HG02884 (cell line): ENCODE results near the gene MAML3.

ENCODE experiments used
- ATAC-seq: cut with Tn5 transposase; IDR thresholded peaks from one replicate; pipeline ENCODE4 v1.9.1; 2021; ENCODE audit warnings: mild to moderate bottlenecking, moderate library complexity; ENCODE audit not compliant: unreplicated experiment

MAML3 gene

DNA sequence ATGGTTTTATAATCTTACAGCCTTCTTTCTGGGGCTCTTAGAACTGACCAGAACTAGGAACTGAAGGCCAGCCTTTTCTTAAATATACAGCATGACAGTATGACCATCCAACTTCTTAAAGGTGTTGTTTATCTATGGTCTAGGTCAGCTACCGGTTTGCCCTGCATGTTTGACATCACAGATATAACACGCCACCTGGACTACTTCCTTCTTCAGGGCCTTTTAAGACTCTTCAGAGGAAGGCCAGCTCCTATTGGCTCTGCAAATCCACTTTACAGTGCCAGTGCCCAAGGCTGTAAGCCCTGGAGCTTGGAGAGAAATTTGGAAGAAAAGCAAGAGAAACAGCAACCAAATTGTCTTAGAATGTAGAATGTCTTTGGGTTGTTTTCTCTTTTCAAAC, 302.9 kb downstream of the MAML3 start:
- ATAC-seq, result no peak

DNA sequence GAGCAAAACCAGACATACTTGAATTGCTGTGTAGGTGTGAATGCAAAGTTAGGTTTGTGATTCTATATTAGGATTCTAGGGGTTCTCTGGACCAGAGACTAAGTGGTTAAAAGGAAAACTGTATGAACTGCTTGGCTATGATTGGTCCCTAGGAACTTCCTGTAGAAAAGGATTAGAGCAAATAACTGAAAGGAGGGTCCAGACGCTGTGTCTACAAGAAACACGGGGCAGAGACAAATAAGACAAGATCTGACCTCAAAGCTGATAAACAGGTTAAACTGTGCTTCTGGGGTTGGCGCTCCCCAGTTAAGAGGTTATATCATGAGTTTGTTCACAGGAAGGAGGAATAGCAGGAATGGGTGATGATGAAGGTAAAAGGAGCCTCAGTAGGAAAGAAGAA, 304.8 kb downstream of the MAML3 start:
- no peak for ATAC-seq

DNA sequence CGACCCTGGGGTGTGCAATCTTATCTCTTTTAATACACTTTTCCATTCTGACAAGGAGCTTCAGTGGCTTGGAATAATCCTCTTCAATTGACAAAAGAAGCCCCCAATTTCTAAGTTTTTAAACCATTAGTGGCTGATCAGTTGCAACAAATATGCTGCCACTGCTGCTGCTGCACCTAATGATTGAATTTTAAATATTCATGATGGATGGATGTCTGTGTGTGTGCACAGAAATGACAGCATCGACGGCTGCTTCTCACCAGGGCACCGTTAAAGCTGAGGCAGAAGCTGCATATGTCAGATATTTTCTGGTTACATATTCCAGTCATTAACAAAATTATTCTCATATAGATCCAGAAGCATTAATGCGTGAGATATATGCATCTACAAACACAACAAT, 306.0 kb downstream of the MAML3 start:
- no peak for ATAC-seq

DNA sequence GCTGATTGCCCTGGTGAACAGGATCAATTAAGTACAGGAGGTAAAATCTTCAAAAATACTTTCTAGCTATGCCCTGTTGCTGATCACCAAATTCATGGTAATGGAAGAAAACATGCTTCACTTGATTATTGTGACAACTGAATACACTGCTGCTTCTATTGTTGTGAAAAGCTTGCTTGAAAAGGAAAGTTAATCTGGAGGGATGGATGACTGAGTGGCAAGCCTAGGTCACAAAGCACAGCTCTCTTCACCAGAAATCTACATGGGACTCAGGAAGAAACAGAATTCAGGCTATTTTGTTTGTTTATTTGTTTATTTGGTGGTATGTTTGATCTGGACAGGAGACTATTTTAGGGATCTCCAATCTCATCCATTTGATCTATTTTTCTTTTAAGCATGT, 306.4 kb downstream of the MAML3 start:
- no peak for ATAC-seq

DNA sequence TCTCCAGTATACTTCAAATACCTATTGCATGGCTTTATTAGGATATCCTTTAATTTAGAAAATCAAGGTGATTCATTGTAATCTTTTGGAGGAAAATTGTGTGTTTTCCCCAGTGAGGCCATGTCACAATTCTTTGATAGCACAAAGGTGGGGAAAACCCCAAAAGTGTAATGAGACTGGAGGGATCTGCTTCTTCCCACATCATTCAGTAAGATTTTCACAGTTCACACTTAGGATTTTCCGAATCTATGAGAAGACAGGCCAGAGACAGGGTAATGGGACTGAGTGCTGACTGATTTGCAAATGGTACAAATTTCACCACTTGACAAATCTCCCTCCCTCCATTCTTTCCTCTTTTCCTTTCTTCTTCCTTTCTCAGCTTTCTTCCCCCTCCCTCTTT, 307.2 kb downstream of the MAML3 start:
- no peak for ATAC-seq

DNA sequence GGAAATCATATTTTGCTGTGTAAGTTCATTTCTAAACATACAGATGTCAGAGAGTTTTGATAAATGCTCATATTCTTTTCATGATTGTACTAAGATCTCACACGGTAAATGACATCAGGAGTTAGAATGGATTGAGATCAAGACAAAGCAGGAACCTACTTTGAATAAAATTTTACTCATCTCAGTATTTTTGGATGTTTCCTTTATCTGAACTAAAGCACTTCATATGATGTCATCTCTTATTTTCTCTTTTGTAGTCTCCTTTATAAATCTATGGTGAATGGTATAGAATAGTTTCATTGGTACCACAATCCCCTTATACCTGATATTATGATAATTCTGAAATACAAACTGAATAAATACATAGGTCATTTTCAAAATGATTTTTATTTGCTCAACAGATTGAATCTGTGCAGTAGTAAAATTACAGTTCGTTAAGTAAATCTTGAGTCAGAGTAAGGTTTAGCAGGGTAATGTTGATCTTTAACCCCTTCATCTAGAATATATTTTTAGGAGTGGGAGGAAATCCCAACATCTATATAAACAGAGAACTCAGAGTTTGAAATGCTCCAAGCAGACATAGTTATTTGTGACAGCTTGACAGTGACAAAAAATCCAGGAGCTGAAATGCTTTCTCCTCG, 308.4 kb downstream of the MAML3 start:
- no peak for ATAC-seq

DNA sequence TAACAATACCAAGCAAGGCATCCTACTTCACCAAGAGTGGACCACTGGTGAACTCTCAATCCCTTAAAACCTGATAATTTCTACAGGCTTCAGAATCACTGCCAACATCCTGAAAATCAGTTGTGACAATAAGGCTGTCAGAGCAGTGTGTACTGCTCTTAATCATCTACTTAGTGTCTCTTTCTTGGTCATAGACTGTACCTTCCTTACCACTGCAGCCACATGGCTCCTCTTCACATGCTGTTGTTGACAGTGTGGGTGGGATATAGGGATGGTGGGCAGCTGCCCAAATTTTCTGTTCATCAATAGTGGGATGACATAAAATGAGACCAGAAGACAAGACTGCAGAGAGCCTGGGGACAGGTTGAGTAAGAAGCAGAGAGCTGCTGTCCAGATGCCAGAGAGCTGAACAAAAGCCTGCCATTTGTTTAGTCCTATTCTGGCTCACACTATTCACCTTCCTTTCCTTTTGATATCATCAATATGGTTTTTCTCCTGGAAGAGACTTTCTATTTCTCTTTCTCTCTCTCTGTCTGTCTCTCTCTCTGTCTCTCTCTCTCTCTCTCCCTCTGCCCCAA, 309.4 kb downstream of the MAML3 start:
- ATAC-seq, result no peak

DNA sequence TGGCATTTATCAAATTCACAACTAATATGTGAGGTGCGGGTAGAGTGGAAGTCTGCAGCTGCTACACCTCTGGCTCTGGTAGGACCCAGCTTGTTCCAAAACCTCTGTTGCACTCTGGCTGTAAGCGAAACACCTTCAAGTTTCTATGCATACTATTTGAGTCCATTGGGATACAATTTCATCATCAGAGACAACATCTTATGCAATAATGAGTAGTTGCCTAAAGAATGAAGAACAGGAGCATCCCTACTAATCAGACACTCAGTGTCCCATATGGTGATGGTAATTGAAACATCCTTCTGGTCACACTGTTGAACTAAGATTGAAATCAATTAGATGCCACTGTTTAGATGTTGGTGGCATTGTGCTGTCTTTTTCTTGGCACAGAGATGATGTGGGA, 309.9 kb downstream of the MAML3 start:
- no peak for ATAC-seq

DNA sequence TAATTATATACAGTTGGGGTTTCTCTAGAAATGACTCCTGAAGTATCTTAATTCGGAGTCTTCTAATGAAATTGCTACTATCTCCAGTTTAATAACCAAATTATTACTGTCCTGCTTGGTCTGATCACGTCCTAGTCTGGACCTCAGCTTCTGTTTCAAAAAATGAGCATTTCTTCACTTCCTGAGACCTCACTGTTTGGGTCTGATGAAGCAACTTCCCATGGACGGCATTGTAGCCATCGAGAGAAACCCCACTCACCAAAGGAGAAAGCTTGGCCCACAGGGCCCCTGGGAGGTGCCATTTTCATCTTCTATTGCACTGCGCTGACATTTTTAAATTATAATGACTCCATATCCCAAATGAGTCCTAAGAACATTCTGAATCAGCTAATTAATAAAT, 310.3 kb downstream of the MAML3 start:
- ATAC-seq, result no peak

DNA sequence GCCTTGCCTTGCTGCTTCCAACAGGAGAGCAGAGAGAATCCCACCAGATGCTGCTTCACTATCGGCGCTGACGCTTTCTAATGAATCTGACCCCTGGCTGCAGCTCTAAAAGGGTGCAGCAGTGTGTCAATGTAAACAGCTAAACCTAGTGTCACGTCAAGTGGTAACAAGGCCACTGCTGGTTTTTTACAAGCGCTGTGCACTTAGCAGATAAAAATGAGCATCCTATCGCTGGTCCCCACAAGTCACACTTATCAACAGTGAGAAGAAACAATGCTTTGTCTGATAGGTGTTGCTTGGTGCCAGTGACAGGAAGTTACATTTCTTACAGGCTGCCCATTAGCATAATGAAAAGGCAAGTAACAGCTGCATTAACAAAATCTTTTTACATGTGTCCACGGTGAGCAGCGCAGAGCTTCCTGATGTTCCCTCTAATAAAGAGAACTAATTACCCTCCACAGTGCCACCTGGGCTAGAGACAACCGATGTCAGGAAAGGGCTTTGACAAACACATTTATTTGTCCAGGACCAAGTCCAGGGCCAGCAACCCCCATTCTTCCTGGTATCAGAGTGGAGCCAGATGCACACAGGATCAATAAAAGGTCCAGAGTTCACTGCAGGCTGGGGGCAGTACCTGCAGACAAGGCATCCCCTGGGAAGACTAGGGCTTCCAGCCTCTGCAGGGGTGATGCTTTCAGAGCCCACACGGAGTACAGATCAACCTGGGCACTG, 312.4 kb downstream of the MAML3 start:
- no peak for ATAC-seq

DNA sequence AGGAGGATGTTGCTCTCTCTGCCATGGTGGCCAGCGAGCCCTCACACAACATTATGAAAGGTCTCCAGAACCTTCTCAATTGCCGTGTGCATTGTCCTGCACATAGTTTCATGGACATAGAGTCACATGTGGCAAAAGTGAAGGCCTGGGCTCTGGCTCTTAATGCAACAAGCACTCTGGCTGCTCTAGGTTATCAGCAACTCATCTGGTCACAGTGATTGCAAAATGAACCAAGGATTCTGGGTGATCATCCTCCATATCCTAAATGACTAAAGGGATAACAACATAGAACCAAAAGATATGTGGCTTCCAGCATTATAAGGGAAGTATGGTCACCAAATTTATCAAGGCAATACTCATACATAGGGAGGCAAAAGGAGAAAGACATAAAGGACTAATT, 313.2 kb downstream of the MAML3 start:
- ATAC-seq, result no peak

DNA sequence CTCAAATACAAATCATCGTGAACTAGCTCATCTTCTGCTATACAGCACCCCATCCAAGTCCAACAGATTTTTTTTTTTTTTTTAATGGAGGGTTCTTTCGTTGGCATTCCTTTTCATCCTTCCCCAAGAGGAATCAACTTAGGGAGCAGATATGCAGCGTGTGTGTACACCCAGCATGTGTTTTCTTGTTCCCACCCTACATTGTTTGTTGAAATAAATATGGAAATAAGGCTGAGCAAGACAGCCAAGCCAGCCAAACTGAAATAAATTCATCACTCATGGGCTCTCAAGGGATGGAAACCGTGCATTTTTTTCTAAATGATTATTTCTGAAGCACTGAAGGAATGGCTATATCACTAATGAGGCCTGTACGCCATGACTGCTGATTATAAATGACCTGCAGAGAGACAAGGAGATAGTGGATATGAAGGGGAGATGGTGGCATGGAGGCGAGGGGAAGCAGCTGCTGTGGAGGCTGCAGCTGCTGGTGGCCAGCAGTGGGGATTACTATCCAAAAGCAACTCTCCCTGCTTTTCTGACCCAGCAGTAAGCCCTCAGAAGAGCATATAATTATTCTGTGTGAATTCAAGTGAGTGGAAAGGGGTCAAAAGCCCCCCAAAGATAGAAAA, 314.5 kb downstream of the MAML3 start:
- no peak for ATAC-seq

DNA sequence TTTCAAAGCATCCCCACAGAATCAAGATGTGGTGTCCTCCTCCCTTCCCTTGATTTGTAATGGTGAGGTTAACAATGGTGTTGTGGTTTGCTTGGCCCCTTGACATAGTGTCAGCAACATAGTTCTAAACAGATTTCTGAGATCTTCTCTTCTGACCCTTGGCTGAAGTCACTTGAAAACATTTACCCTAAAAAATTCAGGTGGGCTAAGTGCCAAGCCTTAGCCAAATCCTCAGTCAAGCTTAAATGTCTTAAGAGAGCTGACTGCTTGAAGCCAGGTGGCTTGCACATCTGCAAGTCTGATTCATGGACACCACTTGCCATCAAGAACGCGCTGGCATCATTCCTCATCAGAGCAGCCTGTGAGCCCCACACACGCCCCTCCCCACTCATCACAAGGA, 315.2 kb downstream of the MAML3 start:
- ATAC-seq, result no peak

DNA sequence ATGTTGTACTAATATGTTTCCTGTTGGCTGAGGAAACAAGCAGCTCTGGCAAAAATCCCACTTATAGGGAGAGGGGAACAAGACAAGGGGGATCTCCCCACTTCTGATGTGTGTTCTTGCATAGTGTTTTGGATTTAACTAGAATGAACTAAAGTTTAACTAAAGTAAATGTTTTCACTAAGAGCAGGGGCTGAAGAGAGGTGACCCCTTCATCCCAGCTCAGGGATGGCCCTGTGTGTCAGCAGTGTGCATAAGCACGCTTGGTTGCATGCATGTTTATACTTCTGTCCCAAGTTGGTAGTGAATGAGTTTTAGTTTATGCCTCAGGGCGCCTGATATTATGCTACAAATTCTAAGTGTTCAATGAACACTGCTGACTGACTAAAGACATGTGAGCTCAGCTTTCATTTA, 319.0 kb downstream of the MAML3 start:
- ATAC-seq, result no peak

DNA sequence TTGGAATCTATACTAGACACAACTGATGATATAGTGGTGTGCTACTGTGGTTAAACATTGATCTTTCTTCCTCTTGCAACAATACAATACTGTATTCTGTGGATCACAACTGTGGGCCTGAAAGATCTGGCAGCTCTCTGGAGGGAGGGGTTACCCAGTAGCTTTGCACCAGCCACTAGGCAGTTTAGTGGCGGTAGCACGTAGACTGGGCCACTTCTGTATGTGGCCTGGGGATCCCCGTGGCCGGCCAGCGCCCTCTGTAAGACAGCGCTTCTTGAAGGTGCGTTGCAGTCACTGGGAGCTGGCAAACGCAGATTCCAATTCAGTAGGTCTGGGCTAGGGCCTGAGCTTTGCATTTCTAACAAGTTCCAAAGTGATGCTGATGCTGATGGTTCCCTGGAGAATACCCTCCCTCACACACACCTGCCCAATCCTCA, 319.7 kb downstream of the MAML3 start:
- ATAC-seq, result no peak

DNA sequence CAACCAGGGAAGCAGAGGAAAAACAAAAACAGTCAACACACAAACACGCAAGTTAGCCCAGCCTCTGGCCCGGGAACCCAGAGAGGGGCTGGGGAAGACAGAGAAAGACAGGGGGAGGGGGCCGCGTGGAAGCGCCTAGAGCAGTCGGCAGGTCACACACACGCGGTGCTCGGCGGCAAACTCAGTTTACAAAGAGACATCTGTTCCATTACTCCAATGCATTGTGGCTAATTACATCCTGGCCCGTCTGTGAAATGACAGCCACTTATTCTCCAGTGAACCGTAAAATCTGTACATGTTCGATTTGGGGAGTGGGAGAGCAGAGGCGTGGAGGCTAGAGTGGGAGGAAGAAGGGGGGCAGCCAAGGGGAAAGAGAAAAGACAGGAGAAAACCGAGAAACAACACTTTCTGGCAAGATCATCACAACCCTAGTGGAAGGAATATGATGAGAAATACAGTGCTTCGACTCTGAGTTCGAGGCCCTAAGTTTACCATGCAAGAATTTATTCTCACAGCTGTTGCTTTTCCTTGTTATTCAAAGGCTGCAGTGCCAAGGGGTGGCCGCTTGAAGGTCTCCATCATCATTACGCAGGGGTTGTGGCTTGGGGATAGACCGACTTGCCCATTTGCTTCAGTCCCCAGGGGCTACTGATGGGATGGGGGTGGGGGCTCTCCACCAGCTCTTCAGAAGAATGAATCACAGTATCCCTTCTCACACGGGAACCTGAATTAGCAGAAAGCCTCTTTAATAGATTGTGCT, 320.7 kb downstream of the MAML3 start:
- no peak for ATAC-seq

DNA sequence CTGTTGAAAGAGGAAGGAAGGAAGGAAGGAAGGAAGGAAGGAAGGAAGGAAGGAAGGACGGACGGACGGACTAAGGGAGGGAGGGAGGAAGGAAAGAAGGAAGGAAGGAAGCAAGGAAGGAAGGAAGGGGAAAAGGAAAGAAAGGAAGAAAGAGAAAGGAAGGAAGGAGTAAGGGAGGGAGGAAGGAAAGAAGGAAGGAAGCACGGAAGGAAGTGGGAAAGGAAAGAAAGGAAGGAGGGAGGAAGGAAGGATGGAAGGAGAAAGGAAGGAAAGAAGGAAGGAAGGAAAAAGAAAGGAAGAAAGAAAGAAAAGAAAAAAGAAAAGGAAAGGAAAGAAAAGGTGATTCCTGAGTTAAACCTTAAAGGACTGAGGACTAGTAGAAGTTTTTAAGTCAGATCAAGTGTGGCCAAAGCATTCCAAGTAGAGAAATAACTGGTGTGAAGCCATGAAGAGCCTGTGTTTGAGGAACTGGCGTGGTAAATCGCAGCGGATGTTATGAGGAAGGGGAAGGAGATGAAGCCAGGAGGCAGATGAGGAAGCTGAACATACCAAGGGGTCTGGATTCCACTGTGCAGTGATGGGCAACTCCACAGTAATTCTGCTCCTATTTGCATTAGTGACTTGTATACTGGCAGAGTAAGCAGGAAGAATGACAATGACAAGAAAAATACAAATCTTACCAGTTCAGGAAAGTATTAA, 324.9 kb downstream of the MAML3 start:
- ATAC-seq, result no peak

DNA sequence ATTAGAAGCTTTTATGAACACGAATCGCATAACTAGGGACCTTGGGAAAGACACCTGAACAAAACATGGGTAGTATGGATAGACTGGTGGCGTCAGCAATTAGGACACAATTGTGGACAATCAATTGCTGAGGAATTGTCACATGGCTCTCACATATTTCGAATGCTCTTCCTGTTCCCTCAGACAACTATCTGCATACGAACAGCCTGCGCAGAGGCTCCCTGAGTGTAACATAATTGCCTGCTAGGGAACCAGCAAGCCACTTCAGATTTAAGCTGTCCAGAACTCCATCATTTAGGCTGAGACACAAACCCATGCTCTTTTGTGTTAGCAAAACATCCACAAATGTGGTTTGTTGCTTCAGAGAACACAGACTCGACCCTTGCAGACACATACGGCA, 327.6 kb downstream of the MAML3 start:
- ATAC-seq, result no peak

DNA sequence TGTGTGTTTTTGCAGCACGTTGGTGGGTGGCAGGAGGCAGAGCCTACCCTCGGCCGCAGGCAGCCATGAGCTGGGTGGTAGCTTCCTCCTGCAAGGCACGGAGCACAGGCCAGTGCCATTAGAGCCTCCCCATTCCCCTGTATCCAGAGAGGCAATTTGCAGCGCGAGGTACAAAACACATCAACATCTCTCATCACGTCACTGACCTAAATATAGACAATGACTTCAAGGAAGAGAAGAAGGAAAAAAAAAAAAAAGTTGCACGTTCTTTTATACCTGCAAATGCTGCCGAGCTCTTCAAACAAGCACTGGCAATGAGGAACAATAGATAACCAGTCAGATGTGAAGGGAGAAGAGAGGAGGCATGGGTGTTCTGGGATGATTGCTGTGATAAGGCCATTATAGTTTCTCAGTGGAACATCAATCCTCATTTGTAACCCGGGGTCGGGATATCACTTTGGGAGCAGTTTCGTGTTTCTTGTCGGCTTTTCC, 328.4 kb downstream of the MAML3 start:
- ATAC-seq, result no peak

DNA sequence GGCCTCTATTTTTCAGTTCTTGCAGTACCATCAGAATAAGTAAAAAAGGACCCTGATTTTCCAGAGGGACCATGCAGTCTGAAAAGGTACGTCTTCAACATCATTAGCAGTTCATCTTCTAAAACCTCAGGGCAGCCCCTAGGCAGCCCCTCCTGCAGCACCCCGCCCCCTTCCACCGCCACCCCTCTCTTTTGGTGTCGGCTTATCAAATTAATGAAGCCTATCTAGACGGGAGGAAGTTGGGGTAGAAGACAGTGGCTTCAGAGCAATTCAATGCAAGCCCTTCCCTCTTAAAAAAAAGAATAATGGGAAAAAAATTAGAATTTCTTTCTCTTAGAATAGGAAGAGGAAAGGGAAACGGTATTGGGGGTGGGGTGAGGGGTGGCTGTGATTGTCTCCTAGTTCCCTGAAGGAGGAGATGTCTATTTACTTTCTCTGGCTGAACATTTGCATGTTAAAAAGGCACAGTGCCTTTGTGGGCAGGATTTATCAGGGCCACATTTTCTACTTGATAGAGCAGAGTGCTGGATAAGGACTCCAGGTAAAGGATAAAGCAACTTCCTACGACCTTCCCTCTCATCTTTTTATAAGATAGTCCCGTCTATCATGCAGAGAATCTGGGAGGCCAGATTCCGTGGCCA, 329.0 kb downstream of the MAML3 start:
- no peak for ATAC-seq
